Right renal cortex interstitium (tissue), 3 donors: ENCODE results near the gene NUDT1. TPM values are rescaled to one million over a fixed set of nuclear protein-coding genes. Genes with fewer than 3 reads are reported as not detected.
"Not testable (repeated sequence)": the region's sequence is repeated elsewhere in the genome, so short reads cannot be mapped to it uniquely, and the experiment has no call there.

Experiments used
- DNase-seq, 3 donors: peaks; one replicate each; pipeline ENCODE4 v3.0.0-alpha.2; 2013; ENCODE audit warnings: low read depth in 3 of 3, low spot score in 2 of 3
- polyA plus RNA-seq, 3 donors: library from polyadenylated mRNA; unstranded; fragments of 120-200 nt; gene quantifications; one replicate each; pipeline ENCODE4 v1.2.1, GENCODE V29; 2013; ENCODE audit not compliant: insufficient read length in 3 of 3

NUDT1 gene
- polyA plus RNA-seq, 3 donors, result 18.9 to 19.8 (median 19.0) TPM

- DNase-seq, result no peak
Observed at GRCh38 chr7:2264158-2264557, 22.1 kb downstream of the NUDT1 start.

- no peak for DNase-seq
Observed at GRCh38 chr7:2266911-2267310, 24.9 kb downstream of the NUDT1 start.

GRCh38 chr7:2269089-2269990 is 27.3 kb downstream of the NUDT1 start:
- DNase-seq, result not testable (repeated sequence)

GRCh38 chr7:2269991-2270460 is 28.0 kb downstream of the NUDT1 start:
- no peak for DNase-seq

GRCh38 chr7:2270495-2270894 is 28.5 kb downstream of the NUDT1 start:
- no peak for DNase-seq

GRCh38 chr7:2271273-2272026 is 29.4 kb downstream of the NUDT1 start:
- no peak for DNase-seq

GRCh38 chr7:2272031-2272430 is 30.0 kb downstream of the NUDT1 start:
- DNase-seq, result no peak

- no peak for DNase-seq
Observed at GRCh38 chr7:2273866-2274265, 31.8 kb downstream of the NUDT1 start.

GRCh38 chr7:2274666-2275065 is 32.6 kb downstream of the NUDT1 start:
- no peak for DNase-seq

- no peak for DNase-seq
Observed at GRCh38 chr7:2275101-2275500, 33.1 kb downstream of the NUDT1 start.

GRCh38 chr7:2276107-2276506 is 34.1 kb downstream of the NUDT1 start:
- DNase-seq, result no peak

GRCh38 chr7:2278026-2278425 is 36.0 kb downstream of the NUDT1 start:
- DNase-seq, result no peak

GRCh38 chr7:2279896-2280295 is 37.9 kb downstream of the NUDT1 start:
- no peak for DNase-seq

- no peak for DNase-seq
Observed at GRCh38 chr7:2280424-2280823, 38.4 kb downstream of the NUDT1 start.

- no peak for DNase-seq
Observed at GRCh38 chr7:2281541-2281940, 39.5 kb downstream of the NUDT1 start.

GRCh38 chr7:2282185-2282751 is 40.2 kb downstream of the NUDT1 start:
- peak in 1 of 3 donors; percentile 58 for DNase-seq

- DNase-seq, result no peak
Observed at GRCh38 chr7:2283074-2283473, 41.0 kb downstream of the NUDT1 start.

- DNase-seq, result no peak
Observed at GRCh38 chr7:2287745-2288144, 45.7 kb downstream of the NUDT1 start.

GRCh38 chr7:2288503-2288902 is 46.5 kb downstream of the NUDT1 start:
- no peak for DNase-seq

GRCh38 chr7:2289111-2289586 is 47.1 kb downstream of the NUDT1 start:
- DNase-seq, result no peak

GRCh38 chr7:2289621-2290020 is 47.6 kb downstream of the NUDT1 start:
- no peak for DNase-seq
